SK-N-SH treated with all-trans-retinoic acid at 6 μM for 48 hours (cell line): Measurements from ENCODE around the gene CHRNA4.

Source experiments
- ATAC-seq: fragments of 200-7000 bp; cut with Tn5 transposase; 3 replicates; pipeline ENCODE4 v1.9.1; 2020; ENCODE audit warnings: mild to moderate bottlenecking, moderate library complexity
- ARNTL ChIP-seq: fragments of 450-650 bp; formaldehyde crosslinking; IDR thresholded peaks from 2 replicates; pipeline ENCODE4 v1.5.0; 2020; ENCODE audit warnings: low read depth, mild to moderate bottlenecking, moderate library complexity, borderline replicate concordance
- GLIS3 ChIP-seq: fragments of 250-450 bp; sonication (Bioruptor Pico); IDR thresholded peaks from 2 replicates; pipeline ENCODE4 v1.5.0; 2020; ENCODE audit warnings: mild to moderate bottlenecking, moderate library complexity
- OSR1 ChIP-seq: fragments of 250-450 bp; sonication (Bioruptor Pico); IDR thresholded peaks from 2 replicates; pipeline ENCODE4 v1.8.0; 2022; ENCODE audit warnings: moderate library complexity, mild to moderate bottlenecking, inconsistent platforms
- PPARA ChIP-seq: fragments of 250-450 bp; sonication (Bioruptor Pico); IDR thresholded peaks from 2 replicates; pipeline ENCODE4 v1.5.0; 2020; ENCODE audit warnings: mild to moderate bottlenecking, borderline replicate concordance
- RARB ChIP-seq: fragments of 250-450 bp; sonication (Bioruptor Pico); IDR thresholded peaks from 2 replicates; pipeline ENCODE4 v1.8.0; 2021; ENCODE audit warnings: mild to moderate bottlenecking, moderate library complexity
- SNAI2 ChIP-seq: fragments of 250-450 bp; sonication (Bioruptor Pico); IDR thresholded peaks from 2 replicates; pipeline ENCODE4 v1.5.0; 2020; ENCODE audit warnings: mild to moderate bottlenecking, moderate library complexity
- TCF4 ChIP-seq: fragments of 250-450 bp; sonication (Bioruptor Pico); IDR thresholded peaks from 2 replicates; pipeline ENCODE4 v1.8.0; 2021; ENCODE audit warnings: mild to moderate bottlenecking, moderate library complexity, borderline replicate concordance
- TOX ChIP-seq: fragments of 250-450 bp; sonication (Bioruptor Pico); IDR thresholded peaks from 2 replicates; pipeline ENCODE4 v1.8.0; 2021; ENCODE audit warnings: mild to moderate bottlenecking, moderate library complexity, borderline replicate concordance
- ZC3H10 ChIP-seq: fragments of 250-450 bp; sonication (Bioruptor Pico); IDR thresholded peaks from 2 replicates; pipeline ENCODE4 v1.5.1; 2021; ENCODE audit warnings: mild to moderate bottlenecking, moderate library complexity
- ZFP3 ChIP-seq: fragments of 250-450 bp; sonication (Bioruptor Pico); IDR thresholded peaks from 2 replicates; pipeline ENCODE4 v1.5.0; 2020; ENCODE audit warnings: mild to moderate bottlenecking, moderate library complexity
- ZFP30 ChIP-seq: fragments of 450-650 bp; formaldehyde crosslinking; IDR thresholded peaks from 2 replicates; pipeline ENCODE4 v1.5.0; 2022; ENCODE audit warnings: mild to moderate bottlenecking, moderate library complexity
- ZNF8 ChIP-seq: fragments of 450-650 bp; formaldehyde crosslinking; IDR thresholded peaks from 2 replicates; pipeline ENCODE4 v1.5.0; 2020; ENCODE audit warnings: mild to moderate bottlenecking, moderate library complexity
- TF ChIP-seq, protein P1 (sequence below): fragments of 250-450 bp; sonication (Bioruptor Pico); IDR thresholded peaks from 2 replicates; pipeline ENCODE4 v1.5.0; 2020; ENCODE audit warnings: mild to moderate bottlenecking, moderate library complexity
- TF ChIP-seq, protein P2 (sequence below): fragments of 250-450 bp; sonication (Bioruptor Pico); IDR thresholded peaks from 2 replicates; pipeline ENCODE4 v1.8.0; 2020; ENCODE audit warnings: mild to moderate bottlenecking, moderate library complexity, borderline replicate concordance
- TF ChIP-seq, protein P3 (sequence below): fragments of 250-450 bp; sonication (Bioruptor Pico); IDR thresholded peaks from 2 replicates; pipeline ENCODE4 v1.8.0; 2021; ENCODE audit warnings: low read depth, mild to moderate bottlenecking, moderate library complexity, borderline replicate concordance
- TF ChIP-seq, protein P4 (sequence below): fragments of 250-450 bp; sonication (Bioruptor Pico); IDR thresholded peaks from 2 replicates; pipeline ENCODE4 v1.5.1; 2021; ENCODE audit warnings: mild to moderate bottlenecking, moderate library complexity
- TF ChIP-seq, protein P5 (sequence below): fragments of 250-450 bp; sonication (Bioruptor Pico); IDR thresholded peaks from 2 replicates; pipeline ENCODE4 v1.5.1; 2020; ENCODE audit warnings: low read depth, mild to moderate bottlenecking, moderate library complexity

CHRNA4 gene

DNA sequence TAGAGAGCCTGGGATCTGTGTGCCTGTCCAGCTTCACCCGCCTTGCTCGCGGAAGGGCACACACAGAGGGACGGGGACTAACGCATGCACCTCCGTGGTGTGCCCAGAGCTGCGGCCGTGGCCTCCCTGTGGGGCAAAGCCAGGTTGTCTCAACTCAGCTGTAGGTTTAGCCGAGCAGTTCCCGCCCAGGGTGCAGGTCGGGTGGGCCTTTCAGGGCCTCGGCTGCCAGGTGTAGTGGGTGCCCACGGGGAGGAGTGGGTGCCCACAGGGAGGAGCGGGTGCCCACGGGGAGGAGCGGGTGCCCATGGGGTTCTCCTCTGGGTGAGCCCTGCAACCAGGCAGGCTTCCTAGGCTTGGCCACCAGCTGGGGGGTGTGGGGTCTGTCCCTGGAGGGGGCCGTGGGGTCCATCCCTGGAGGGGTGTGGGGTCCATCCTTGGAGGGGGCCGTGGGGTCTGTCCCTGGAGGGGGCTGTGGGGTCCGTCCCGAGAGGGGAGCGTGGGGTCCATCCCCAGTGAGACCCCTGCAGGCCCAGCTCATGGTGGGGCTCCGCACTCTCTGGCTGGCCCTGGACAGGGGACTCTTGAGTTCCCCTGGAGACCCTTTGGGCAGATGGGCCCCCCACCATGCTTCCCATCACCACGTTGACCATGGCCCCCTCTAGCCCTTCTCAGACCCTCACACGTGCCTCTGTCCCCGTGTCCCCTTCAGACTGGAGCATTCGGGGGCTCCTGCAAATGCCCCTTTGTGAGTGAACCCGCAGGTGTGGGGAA lies 37.8 kb upstream of the CHRNA4 start (continued):
- TF ChIP-seq, protein P1, sequence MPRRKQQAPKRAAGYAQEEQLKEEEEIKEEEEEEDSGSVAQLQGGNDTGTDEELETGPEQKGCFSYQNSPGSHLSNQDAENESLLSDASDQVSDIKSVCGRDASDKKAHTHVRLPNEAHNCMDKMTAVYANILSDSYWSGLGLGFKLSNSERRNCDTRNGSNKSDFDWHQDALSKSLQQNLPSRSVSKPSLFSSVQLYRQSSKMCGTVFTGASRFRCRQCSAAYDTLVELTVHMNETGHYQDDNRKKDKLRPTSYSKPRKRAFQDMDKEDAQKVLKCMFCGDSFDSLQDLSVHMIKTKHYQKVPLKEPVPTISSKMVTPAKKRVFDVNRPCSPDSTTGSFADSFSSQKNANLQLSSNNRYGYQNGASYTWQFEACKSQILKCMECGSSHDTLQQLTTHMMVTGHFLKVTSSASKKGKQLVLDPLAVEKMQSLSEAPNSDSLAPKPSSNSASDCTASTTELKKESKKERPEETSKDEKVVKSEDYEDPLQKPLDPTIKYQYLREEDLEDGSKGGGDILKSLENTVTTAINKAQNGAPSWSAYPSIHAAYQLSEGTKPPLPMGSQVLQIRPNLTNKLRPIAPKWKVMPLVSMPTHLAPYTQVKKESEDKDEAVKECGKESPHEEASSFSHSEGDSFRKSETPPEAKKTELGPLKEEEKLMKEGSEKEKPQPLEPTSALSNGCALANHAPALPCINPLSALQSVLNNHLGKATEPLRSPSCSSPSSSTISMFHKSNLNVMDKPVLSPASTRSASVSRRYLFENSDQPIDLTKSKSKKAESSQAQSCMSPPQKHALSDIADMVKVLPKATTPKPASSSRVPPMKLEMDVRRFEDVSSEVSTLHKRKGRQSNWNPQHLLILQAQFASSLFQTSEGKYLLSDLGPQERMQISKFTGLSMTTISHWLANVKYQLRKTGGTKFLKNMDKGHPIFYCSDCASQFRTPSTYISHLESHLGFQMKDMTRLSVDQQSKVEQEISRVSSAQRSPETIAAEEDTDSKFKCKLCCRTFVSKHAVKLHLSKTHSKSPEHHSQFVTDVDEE: no peak
- no peak for TF ChIP-seq PPARA (CRISPR knock-in tag)
- TF ChIP-seq RARB: no peak
- no peak for TF ChIP-seq ZC3H10 (CRISPR knock-in tag)

DNA sequence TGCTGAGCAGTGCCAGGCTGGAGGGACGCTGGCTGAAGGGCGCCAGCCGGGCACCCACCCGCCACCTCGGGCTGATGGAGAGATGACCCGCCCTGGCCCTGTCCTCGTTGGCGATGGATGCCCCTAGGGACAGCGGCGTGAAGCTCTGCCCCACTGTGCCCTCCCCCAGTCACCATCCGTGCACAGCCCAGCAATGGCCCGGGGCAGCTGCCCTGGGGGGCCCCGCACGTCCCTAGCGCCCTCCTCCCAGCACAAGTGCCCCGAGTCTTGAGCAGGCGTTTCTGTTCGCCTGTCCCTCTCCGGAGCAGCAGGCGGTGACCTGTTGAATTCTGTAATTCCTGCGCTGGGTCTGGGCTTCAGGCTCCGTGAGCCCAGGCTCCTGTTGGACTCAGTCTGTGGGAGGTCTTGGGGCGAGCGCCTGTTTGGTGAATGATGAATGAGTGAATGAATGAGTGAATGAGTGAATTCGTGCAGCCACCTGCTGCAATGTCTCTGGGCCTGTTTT lies 36.8 kb upstream of the CHRNA4 start:
- no peak for ATAC-seq
- TF ChIP-seq ZFP30 (CRISPR knock-in tag) (no peak), ZFP3 (CRISPR knock-in tag) (no peak), ARNTL (CRISPR knock-in tag) (no peak)
- TF ChIP-seq, protein P1: no peak
- TF ChIP-seq, protein P2, sequence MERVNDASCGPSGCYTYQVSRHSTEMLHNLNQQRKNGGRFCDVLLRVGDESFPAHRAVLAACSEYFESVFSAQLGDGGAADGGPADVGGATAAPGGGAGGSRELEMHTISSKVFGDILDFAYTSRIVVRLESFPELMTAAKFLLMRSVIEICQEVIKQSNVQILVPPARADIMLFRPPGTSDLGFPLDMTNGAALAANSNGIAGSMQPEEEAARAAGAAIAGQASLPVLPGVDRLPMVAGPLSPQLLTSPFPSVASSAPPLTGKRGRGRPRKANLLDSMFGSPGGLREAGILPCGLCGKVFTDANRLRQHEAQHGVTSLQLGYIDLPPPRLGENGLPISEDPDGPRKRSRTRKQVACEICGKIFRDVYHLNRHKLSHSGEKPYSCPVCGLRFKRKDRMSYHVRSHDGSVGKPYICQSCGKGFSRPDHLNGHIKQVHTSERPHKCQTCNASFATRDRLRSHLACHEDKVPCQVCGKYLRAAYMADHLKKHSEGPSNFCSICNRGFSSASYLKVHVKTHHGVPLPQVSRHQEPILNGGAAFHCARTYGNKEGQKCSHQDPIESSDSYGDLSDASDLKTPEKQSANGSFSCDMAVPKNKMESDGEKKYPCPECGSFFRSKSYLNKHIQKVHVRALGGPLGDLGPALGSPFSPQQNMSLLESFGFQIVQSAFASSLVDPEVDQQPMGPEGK (CRISPR knock-in tag): no peak
- TF ChIP-seq, protein P3, sequence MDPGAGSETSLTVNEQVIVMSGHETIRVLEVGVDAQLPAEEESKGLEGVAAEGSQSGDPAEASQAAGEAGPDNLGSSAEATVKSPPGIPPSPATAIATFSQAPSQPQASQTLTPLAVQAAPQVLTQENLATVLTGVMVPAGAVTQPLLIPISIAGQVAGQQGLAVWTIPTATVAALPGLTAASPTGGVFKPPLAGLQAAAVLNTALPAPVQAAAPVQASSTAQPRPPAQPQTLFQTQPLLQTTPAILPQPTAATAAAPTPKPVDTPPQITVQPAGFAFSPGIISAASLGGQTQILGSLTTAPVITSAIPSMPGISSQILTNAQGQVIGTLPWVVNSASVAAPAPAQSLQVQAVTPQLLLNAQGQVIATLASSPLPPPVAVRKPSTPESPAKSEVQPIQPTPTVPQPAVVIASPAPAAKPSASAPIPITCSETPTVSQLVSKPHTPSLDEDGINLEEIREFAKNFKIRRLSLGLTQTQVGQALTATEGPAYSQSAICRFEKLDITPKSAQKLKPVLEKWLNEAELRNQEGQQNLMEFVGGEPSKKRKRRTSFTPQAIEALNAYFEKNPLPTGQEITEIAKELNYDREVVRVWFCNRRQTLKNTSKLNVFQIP (CRISPR knock-in tag): no peak
- TF ChIP-seq, protein P4, sequence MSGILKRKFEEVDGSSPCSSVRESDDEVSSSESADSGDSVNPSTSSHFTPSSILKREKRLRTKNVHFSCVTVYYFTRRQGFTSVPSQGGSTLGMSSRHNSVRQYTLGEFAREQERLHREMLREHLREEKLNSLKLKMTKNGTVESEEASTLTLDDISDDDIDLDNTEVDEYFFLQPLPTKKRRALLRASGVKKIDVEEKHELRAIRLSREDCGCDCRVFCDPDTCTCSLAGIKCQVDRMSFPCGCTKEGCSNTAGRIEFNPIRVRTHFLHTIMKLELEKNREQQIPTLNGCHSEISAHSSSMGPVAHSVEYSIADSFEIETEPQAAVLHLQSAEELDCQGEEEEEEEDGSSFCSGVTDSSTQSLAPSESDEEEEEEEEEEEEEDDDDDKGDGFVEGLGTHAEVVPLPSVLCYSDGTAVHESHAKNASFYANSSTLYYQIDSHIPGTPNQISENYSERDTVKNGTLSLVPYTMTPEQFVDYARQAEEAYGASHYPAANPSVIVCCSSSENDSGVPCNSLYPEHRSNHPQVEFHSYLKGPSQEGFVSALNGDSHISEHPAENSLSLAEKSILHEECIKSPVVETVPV (CRISPR knock-in tag): no peak

DNA sequence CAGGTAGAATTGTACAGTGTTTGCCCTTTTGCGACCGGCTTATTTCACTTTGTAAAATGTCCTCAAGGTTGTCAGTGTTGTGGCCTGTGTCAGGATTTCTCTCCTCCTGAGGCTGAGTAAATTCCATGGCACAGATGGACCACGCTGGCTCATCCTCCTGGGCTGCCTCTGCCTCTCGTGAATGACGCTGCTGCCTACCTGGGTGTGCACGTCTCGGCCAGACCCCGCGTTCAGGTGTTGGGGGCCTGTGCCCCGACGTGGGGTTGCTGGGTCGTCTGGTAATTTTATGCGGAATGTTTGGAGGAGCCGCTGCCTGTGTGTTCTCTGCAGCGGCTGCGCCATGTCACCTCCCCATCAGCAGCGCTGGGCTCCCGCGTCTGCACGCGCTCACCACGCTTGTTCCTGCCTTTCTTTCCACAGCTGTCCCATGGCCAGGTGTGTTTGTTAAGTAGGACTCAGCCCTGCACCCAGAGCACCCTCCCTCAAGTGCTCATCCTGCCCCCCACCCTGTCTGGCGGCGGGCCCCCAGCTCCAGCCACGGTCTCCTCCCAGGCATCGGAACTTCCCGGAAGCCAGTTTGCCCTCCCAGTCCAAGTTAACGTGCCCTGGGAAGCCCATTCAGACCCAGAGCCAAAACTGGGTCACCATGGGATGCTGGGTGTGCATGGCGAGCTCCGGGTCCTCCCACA lies 36.1 kb upstream of the CHRNA4 start:
- no peak for ATAC-seq
- TF ChIP-seq TOX (no peak), RARB (no peak), GLIS3 (CRISPR knock-in tag) (no peak), ARNTL (CRISPR knock-in tag) (no peak), ZFP30 (CRISPR knock-in tag) (no peak), OSR1 (CRISPR knock-in tag) (no peak), SNAI2 (CRISPR knock-in tag) (no peak), ZC3H10 (CRISPR knock-in tag) (no peak), TCF4 (CRISPR knock-in tag) (no peak), ZNF8 (CRISPR knock-in tag) (no peak)
- TF ChIP-seq, protein P3 (CRISPR knock-in tag): no peak
- TF ChIP-seq, protein P5, sequence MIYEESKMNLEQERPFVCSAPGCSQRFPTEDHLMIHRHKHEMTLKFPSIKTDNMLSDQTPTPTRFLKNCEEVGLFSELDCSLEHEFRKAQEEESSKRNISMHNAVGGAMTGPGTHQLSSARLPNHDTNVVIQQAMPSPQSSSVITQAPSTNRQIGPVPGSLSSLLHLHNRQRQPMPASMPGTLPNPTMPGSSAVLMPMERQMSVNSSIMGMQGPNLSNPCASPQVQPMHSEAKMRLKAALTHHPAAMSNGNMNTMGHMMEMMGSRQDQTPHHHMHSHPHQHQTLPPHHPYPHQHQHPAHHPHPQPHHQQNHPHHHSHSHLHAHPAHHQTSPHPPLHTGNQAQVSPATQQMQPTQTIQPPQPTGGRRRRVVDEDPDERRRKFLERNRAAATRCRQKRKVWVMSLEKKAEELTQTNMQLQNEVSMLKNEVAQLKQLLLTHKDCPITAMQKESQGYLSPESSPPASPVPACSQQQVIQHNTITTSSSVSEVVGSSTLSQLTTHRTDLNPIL: no peak
- TF ChIP-seq, protein P4 (CRISPR knock-in tag): no peak
